Measurements from ENCODE around the gene PAK2.
"Not testable (repeated sequence)": the region's sequence is repeated elsewhere in the genome, so short reads cannot be mapped to it uniquely, and the experiment has no call there.

Gene PAK2

GRCh38 chr3:196813903-196814302 lies 74.2 kb downstream of the PAK2 start:
- H3K36me3 ChIP-seq (ENCODE audit: control insufficient read depth, insufficient read depth, low read length): peaks cover 67% of the 10 kb centered on the region

GRCh38 chr3:196821806-196822355 lies 82.2 kb downstream of the PAK2 start:
- Histone ChIP-seq H3K27me3 (ENCODE audit: control insufficient read depth, insufficient read depth, low read length) (no peaks in the 10 kb centered on the region), H3K27ac (ENCODE audit: low read depth, low read length) (no peak overlapping the region), H3K4me1 (ENCODE audit: control insufficient read depth, insufficient read depth, low read length) (no peaks in the 10 kb centered on the region), H3K4me3 (ENCODE audit: low read depth, low read length) (no peak overlapping the region), H3K9ac (ENCODE audit: low read length) (no peak overlapping the region), H3K9me3 (ENCODE audit: control insufficient read depth, insufficient read depth, low read depth, low read length) (no peaks in the 10 kb centered on the region), H3K36me3 (ENCODE audit: control insufficient read depth, insufficient read depth, low read length) (peaks cover 79% of the 10 kb centered on the region)

More at GRCh38 chr3:196813903-196814302, 74.2 kb downstream of the PAK2 start:
- no peaks in the 10 kb centered on the region for H3K27me3 ChIP-seq (ENCODE audit: control insufficient read depth, insufficient read depth, low read length)
- H3K9ac ChIP-seq (ENCODE audit: low read length): no peak overlapping the region
- H3K27ac ChIP-seq (ENCODE audit: low read depth, low read length): no peak overlapping the region
- no peaks in the 10 kb centered on the region for H3K9me3 ChIP-seq (ENCODE audit: control insufficient read depth, insufficient read depth, low read depth, low read length)
- H3K4me1 ChIP-seq (ENCODE audit: control insufficient read depth, insufficient read depth, low read length): no peaks in the 10 kb centered on the region
- H3K4me3 ChIP-seq (ENCODE audit: low read depth, low read length): no peak overlapping the region

- H3K4me1 ChIP-seq (ENCODE audit: control insufficient read depth, insufficient read depth, low read length); H3K27ac ChIP-seq (ENCODE audit: low read depth, low read length); H3K9ac ChIP-seq (ENCODE audit: low read length); H3K27me3 ChIP-seq (ENCODE audit: control insufficient read depth, insufficient read depth, low read length); H3K9me3 ChIP-seq (ENCODE audit: control insufficient read depth, insufficient read depth, low read depth, low read length); H3K4me3 ChIP-seq (ENCODE audit: low read depth, low read length): not testable (repeated sequence)
- H3K36me3 ChIP-seq (ENCODE audit: control insufficient read depth, insufficient read depth, low read length): peaks cover 48% of the 10 kb centered on the region
These were observed 90.0 kb downstream of the PAK2 start for GRCh38 chr3:196829651-196830050.

GRCh38 chr3:196835086-196835485 lies 95.4 kb downstream of the PAK2 start:
- no peaks in the 10 kb centered on the region for H3K9me3 ChIP-seq (ENCODE audit: control insufficient read depth, insufficient read depth, low read depth, low read length)
- H3K9ac ChIP-seq (ENCODE audit: low read length): no peak overlapping the region
- H3K27me3 ChIP-seq (ENCODE audit: control insufficient read depth, insufficient read depth, low read length): no peaks in the 10 kb centered on the region
- H3K4me3 ChIP-seq (ENCODE audit: low read depth, low read length): no peak overlapping the region
- H3K27ac ChIP-seq (ENCODE audit: low read depth, low read length): no peak overlapping the region
- H3K4me1 ChIP-seq (ENCODE audit: control insufficient read depth, insufficient read depth, low read length): no peaks in the 10 kb centered on the region
- peaks cover 16% of the 10 kb centered on the region for H3K36me3 ChIP-seq (ENCODE audit: control insufficient read depth, insufficient read depth, low read length)

- not testable (repeated sequence) for H3K27ac ChIP-seq (ENCODE audit: low read depth, low read length); H3K4me1 ChIP-seq (ENCODE audit: control insufficient read depth, insufficient read depth, low read length); H3K4me3 ChIP-seq (ENCODE audit: low read depth, low read length); H3K36me3 ChIP-seq (ENCODE audit: control insufficient read depth, insufficient read depth, low read length); H3K9me3 ChIP-seq (ENCODE audit: control insufficient read depth, insufficient read depth, low read depth, low read length); H3K27me3 ChIP-seq (ENCODE audit: control insufficient read depth, insufficient read depth, low read length); H3K9ac ChIP-seq (ENCODE audit: low read length)
These were observed 97.0 kb downstream of the PAK2 start for GRCh38 chr3:196836626-196837025.

- H3K4me3 ChIP-seq (ENCODE audit: low read depth, low read length): no peak overlapping the region
- no peak overlapping the region for H3K9ac ChIP-seq (ENCODE audit: low read length)
- no peaks in the 10 kb centered on the region for H3K4me1 ChIP-seq (ENCODE audit: control insufficient read depth, insufficient read depth, low read length)
- H3K27me3 ChIP-seq (ENCODE audit: control insufficient read depth, insufficient read depth, low read length): no peaks in the 10 kb centered on the region
- H3K36me3 ChIP-seq (ENCODE audit: control insufficient read depth, insufficient read depth, low read length): 0 out of 2 replicates have a peak, but pooled peaks cover under 1% of the 10 kb centered on the region
- no peaks in the 10 kb centered on the region for H3K9me3 ChIP-seq (ENCODE audit: control insufficient read depth, insufficient read depth, low read depth, low read length)
- no peak overlapping the region for H3K27ac ChIP-seq (ENCODE audit: low read depth, low read length)
These were observed 98.3 kb downstream of the PAK2 start for GRCh38 chr3:196837819-196838420.

- H3K9me3 ChIP-seq (ENCODE audit: control insufficient read depth, insufficient read depth, low read depth, low read length); H3K4me3 ChIP-seq (ENCODE audit: low read depth, low read length); H3K27ac ChIP-seq (ENCODE audit: low read depth, low read length): not testable (repeated sequence)
These were observed 99.7 kb downstream of the PAK2 start for GRCh38 chr3:196839351-196839750.

GRCh38 chr3:196842567-196843434 lies 103.1 kb downstream of the PAK2 start:
- H3K9ac ChIP-seq (ENCODE audit: low read length): no peak overlapping the region
- H3K27ac ChIP-seq (ENCODE audit: low read depth, low read length): no peak overlapping the region
- no peaks in the 10 kb centered on the region for H3K4me1 ChIP-seq (ENCODE audit: control insufficient read depth, insufficient read depth, low read length)
- H3K9me3 ChIP-seq (ENCODE audit: control insufficient read depth, insufficient read depth, low read depth, low read length): peaks cover 10% of the 10 kb centered on the region
- no peak overlapping the region for H3K4me3 ChIP-seq (ENCODE audit: low read depth, low read length)
- H3K36me3 ChIP-seq (ENCODE audit: control insufficient read depth, insufficient read depth, low read length): no peaks in the 10 kb centered on the region
- H3K27me3 ChIP-seq (ENCODE audit: control insufficient read depth, insufficient read depth, low read length): no peaks in the 10 kb centered on the region

More at GRCh38 chr3:196839351-196839750, 99.7 kb downstream of the PAK2 start:
- H3K4me1 ChIP-seq (ENCODE audit: control insufficient read depth, insufficient read depth, low read length); H3K36me3 ChIP-seq (ENCODE audit: control insufficient read depth, insufficient read depth, low read length); H3K27me3 ChIP-seq (ENCODE audit: control insufficient read depth, insufficient read depth, low read length); H3K9ac ChIP-seq (ENCODE audit: low read length): not testable (repeated sequence)

- no peak overlapping the region for H3K4me3 ChIP-seq (ENCODE audit: low read depth, low read length)
These were observed 103.9 kb downstream of the PAK2 start for GRCh38 chr3:196843435-196844110.

GRCh38 chr3:196844235-196845219 lies 104.9 kb downstream of the PAK2 start:
- not testable (repeated sequence) for H3K27ac ChIP-seq (ENCODE audit: low read depth, low read length); H3K27me3 ChIP-seq (ENCODE audit: control insufficient read depth, insufficient read depth, low read length); H3K9ac ChIP-seq (ENCODE audit: low read length); H3K4me1 ChIP-seq (ENCODE audit: control insufficient read depth, insufficient read depth, low read length); H3K36me3 ChIP-seq (ENCODE audit: control insufficient read depth, insufficient read depth, low read length); H3K4me3 ChIP-seq (ENCODE audit: low read depth, low read length)
- H3K9me3 ChIP-seq (ENCODE audit: control insufficient read depth, insufficient read depth, low read depth, low read length): peaks cover 24% of the 10 kb centered on the region

More at GRCh38 chr3:196843435-196844110, 103.9 kb downstream of the PAK2 start:
- no peaks in the 10 kb centered on the region for H3K4me1 ChIP-seq (ENCODE audit: control insufficient read depth, insufficient read depth, low read length)
- peaks cover 14% of the 10 kb centered on the region for H3K9me3 ChIP-seq (ENCODE audit: control insufficient read depth, insufficient read depth, low read depth, low read length)
- no peaks in the 10 kb centered on the region for H3K36me3 ChIP-seq (ENCODE audit: control insufficient read depth, insufficient read depth, low read length)
- no peak overlapping the region for H3K9ac ChIP-seq (ENCODE audit: low read length)
- no peaks in the 10 kb centered on the region for H3K27me3 ChIP-seq (ENCODE audit: control insufficient read depth, insufficient read depth, low read length)
- H3K27ac ChIP-seq (ENCODE audit: low read depth, low read length): no peak overlapping the region
